CD4-positive, alpha-beta T cell treated with Interleukin-6 at 100 ng/mL for 8 hours (primary cell): Measurements from ENCODE around the gene ERC2.

ENCODE experiments used
- DNase-seq: peaks from one replicate; pipeline ENCODE4 v3.0.0-alpha.2; 2020; ENCODE audit warnings: mixed read lengths, low spot score

Gene ERC2

GRCh38 chr3:56251343-56251945 lies 216.8 kb downstream of the ERC2 start:
- no peak for DNase-seq

GRCh38 chr3:56248021-56248420 lies 220.2 kb downstream of the ERC2 start:
- no peak for DNase-seq

- no peak for DNase-seq
Measured at GRCh38 chr3:56238299-56238698, 230.0 kb downstream of the ERC2 start.

- DNase-seq = no peak
Measured at GRCh38 chr3:56233742-56234141, 234.5 kb downstream of the ERC2 start.

DNA sequence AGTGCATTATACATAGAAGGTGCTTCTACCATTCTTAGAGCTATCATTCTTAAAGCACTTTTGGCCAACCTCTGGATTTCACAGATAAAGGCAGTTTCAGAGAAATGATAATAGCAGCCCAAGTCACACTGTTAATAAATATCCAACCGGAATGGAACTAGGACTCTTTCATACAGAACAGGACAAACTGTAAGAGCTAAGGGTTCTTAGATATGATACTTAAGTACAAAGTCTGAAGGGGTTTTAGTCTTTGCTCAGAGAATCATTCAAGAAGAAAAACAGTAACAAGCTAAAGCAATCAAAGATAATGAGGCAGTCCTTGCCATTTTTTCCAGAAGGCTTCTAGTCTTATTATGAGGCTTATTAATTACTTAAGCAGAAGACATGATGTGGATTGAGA lies 239.0 kb downstream of the ERC2 start:
- no peak for DNase-seq

GRCh38 chr3:56222866-56223265 lies 245.4 kb downstream of the ERC2 start:
- DNase-seq = no peak

GRCh38 chr3:56219894-56220805 lies 248.1 kb downstream of the ERC2 start:
- no peak for DNase-seq

DNA sequence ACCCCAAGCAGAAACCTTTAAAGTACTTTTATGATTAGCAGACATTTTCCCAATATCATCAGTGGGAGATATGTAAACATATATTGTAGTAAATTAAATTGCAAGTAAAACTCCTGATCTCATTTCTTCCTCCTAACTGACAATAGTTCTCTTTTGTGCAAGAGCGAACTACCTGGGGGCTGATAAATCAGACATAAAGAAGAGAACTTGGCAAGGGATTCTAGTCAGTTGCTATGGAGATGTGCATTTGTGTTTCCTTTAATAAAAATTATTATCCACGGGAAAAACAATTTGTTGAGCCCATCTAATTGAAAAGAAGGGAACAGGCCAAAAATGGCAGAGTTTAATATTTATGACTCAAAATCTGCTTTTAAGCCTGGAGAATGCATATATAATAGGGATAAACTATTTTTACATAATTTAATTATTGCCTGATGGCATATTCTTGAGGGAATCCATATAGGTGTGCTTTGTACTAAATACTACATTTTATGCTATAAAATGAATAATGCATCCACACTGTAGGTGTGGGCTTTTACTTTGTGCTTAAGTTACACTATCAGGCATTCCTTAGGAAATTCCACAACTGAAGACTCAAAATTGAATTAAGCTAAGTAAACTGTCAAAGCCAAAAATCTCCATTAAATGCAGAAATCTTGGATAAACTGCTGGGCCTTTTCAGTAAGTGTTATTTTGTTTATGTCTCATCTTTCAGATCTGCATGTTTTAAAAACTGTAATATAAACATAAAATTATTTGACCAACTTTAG lies 258.1 kb downstream of the ERC2 start:
- no peak for DNase-seq

DNA sequence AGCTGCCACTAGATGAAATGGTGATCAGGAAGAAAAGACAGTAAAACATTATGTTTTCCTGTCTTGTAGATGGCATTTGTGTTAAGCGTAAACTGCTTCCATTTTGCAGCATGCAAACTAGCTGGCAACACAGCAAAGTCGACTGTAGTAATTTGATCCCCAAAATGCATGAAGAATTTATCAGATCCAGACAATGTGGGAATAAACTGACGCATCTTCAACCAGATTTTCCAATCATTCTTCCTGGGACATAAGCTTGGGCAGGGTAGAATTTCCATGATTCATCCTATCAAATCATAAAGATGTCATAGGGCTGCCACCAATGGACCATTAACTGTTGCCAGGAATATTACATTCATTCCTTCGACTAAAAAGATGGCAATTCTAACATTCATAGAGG lies 260.3 kb downstream of the ERC2 start:
- no peak for DNase-seq

DNA sequence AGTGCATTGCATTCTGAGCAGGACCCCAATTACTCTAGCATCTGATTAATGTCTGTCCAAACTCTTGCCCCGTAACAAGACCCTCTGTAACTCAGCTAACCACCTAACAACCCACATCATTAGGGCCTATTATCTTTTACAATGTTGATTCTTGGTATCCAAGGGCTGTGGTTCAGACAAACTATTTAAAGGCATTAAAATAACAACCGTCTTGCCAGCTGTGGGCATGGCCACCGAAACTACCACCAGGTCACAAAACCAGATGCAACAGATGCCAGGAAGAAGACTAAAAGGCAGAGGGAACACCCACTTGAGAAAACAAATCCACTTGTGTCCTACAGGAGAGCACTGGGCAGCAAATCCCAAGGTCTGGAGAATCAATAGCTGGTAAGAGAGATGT lies 262.9 kb downstream of the ERC2 start:
- no peak for DNase-seq

- DNase-seq = no peak
Measured at GRCh38 chr3:56202997-56203396, 265.3 kb downstream of the ERC2 start.

DNA sequence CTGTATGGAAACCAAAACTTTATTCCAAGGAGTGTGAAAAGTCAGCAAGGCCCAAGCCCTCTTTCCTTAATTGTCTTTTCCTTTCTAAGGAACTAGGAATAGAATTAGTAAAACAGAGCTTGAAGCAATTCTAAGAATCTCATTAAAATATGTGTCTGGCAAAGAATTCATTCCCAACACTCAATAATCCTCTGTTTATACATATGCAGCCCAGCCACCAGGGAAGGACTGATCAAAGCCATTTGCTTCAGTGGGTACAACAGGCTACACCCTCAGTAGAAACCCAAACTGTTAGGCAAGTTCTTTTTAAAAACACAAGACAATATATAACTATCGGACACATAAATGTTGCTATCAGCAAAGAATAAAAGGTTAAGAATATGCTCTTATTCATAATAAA lies 266.9 kb downstream of the ERC2 start:
- DNase-seq = no peak

DNA sequence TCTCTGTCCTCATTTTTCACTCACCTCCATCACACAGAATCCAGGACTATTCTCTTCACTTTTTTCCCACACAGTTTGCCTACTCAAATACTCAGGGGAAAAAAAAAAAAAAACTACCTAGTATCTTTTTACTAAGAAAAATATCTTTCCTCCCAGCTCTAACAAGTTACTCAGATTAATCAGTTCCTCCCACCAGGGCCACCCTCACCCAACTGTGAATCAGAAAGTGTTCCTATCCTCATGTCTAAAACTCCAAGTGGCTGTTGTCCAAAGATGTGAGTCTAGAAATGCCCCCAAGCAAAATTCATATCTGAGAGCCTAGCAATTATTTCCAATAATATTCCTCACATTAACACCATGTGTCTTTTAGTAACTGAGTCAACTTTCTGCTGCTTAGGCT lies 268.0 kb downstream of the ERC2 start:
- DNase-seq = no peak

DNA sequence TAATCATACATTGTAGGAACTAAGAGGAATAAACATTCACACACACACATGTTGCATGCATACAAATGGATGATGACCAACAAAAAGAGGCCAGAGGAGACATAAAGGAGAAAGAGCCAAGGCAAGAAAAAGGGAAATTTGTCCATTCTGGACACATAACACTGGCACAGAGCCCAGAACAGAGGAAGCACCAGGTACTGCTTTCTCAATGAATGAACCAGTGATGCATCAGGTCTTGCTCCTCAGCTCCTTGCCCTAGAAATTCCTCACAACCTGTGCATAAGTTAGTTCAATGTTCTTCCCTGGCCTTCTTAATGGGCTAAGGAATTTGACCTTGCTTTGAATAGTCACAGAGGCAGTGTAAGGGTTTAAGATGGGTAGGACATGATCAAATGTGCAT lies 270.3 kb downstream of the ERC2 start:
- no peak for DNase-seq

GRCh38 chr3:56197259-56197965 lies 270.9 kb downstream of the ERC2 start:
- no peak for DNase-seq

- no peak for DNase-seq
Measured at GRCh38 chr3:56196700-56197099, 271.6 kb downstream of the ERC2 start.

DNA sequence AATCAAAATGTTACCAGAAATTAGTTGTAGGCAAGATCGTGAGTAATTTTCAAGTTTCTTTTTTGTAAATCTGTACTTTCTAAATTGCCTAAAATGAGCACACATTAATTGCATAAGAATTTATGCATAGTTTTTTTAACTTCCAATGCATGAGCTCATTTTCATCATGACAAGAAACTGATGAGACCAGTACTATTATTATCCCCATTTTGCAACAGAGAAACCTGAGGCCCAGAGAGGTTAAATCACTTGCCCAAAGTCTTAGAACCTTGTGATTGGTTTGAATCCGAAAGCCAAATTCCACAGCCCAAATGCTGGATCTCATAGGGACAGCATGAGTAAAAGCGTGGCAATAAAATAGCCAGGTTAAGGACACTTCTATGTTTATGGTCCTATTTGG lies 274.7 kb downstream of the ERC2 start:
- no peak for DNase-seq

DNA sequence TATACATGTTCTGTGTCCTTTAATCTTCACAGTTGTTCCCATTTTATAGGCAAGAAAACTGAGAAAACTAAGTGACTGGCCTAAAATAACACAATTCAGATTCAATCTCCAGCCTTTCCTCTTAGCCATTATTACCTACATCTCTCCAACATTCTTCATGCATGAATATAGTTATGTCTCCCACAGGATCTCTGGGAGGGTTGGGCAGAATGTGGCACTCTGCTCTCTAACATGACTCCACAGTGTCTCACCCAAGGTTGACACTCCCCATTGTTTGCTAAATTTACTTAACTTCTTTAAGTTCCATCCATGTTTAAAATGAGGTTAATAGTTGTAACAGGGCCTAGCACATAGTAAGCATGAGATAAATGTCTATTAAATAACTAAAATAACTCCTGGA lies 276.3 kb downstream of the ERC2 start:
- no peak for DNase-seq

GRCh38 chr3:56190771-56191305 lies 277.4 kb downstream of the ERC2 start:
- DNase-seq = no peak

- DNase-seq = no peak
Measured at GRCh38 chr3:56190130-56190529, 278.1 kb downstream of the ERC2 start.

DNA sequence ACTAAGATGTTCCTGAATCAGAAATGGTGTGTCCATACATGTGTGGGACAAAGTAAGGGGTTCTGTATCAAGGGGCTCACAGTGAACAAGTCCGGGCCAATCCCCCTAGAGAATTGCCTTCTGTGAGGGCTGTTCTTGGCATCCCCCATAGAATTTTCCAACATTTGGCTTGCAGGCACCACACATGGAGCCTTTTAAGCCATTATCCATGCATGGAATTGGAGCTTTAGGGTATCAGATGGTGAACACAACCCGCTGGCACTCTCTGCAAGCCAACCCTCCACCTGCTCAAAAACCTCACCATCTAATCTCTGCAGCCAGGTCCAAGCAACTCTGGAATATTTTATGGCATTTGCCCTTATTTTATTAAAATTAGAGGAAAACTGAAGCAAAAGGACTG lies 278.7 kb downstream of the ERC2 start:
- DNase-seq = no peak

DNA sequence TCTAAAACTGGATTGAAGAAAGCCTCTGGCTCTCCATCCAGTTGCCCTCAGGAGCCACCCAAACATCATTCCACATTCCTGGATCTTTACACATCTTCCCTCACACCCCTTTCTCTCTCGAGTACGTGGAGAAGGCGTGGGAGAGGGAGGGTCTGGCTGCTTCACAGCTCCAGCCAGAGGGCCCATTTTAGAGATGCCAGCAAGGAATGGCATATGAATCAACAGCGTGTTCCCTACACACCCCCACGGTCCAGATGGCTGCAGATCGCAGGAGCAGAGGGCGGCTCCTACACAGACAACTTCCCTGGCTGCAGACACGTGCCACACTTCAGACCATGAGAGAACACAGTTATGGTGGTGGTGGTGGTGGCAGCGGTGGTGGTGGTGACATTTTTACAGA lies 280.1 kb downstream of the ERC2 start:
- DNase-seq = no peak
